Uterus (tissue), 4 donors: Measurements from ENCODE around the gene FAM120A. TPM values are rescaled to one million over a fixed set of nuclear protein-coding genes. Genes with fewer than 3 reads are reported as not detected.

Source experiments
- DNase-seq, 2 donors: peaks; one replicate each; pipeline ENCODE4 v3.0.0-alpha.2; 2019 to 2020
- H3K27ac ChIP-seq, 2 donors: fragments of 200-600 bp; sonication (generic); 1 replicate in 1 of 2; 2 replicates in 1 of 2; pipeline ENCODE4 v1.5.1; 2016 to 2018
- H3K27me3 ChIP-seq, 2 donors: fragments of 200-600 bp; sonication (generic); one replicate each; pipeline ENCODE4 v1.5.1; 2018 to 2019; ENCODE audit warnings: control low read depth in 1 of 2
- H3K36me3 ChIP-seq, 2 donors: fragments of 200-600 bp; sonication (generic); one replicate each; pipeline ENCODE4 v1.5.1; 2019; ENCODE audit warnings: control low read depth in 1 of 2
- H3K4me1 ChIP-seq, 2 donors: fragments of 200-600 bp; sonication (generic); one replicate each; pipeline ENCODE4 v1.5.1; 2018 to 2019; ENCODE audit warnings: control low read depth in 1 of 2
- H3K4me3 ChIP-seq, 2 donors: fragments of 200-600 bp; sonication (generic); 1 replicate in 1 of 2; 2 replicates in 1 of 2; pipeline ENCODE4 v1.5.1; 2018 to 2019; ENCODE audit warnings: mild to moderate bottlenecking in 1 of 2
- H3K9me3 ChIP-seq, 2 donors: fragments of 200-600 bp; sonication (generic); one replicate each; pipeline ENCODE4 v1.5.1; 2019; ENCODE audit warnings: control low read depth in 1 of 2
- POLR2A ChIP-seq, 2 donors: fragments of 450-650 bp; IDR thresholded peaks; one replicate each; pipeline ENCODE4 v1.6.1; 2016; ENCODE audit warnings: antibody characterized with exemption in 2 of 2, mild to moderate bottlenecking in 1 of 2, moderate library complexity in 1 of 2
- intact Hi-C: fragments of 100-400 bp; cut with DNase I; formaldehyde crosslinking; loops from one replicate; pipeline ENCODE4 v1.15.1; 2023; ENCODE audit warnings: low total_unique reads
- total RNA-seq, 4 donors: library from RNA; depleted of rRNA in 3 of 4; stranded (reverse); fragments of >200 nt in 3 of 4; gene quantifications; one replicate each; pipeline versions ENCODE4 v1.1.0 to v1.2.4, GENCODE V29; 2014 to 2023
- TF ChIP-seq, protein P1 (sequence below), 4 experiments: fragments of 200-600 bp in 2 of 4; fragments of 450-650 bp in 2 of 4; sonication (generic) in 2 of 4; IDR thresholded peaks; one replicate each; pipeline ENCODE4 v1.5.1; 2016 to 2019; ENCODE audit warnings: antibody characterized with exemption in 4 of 4, mild to moderate bottlenecking in 2 of 4, moderate library complexity in 1 of 4
- donor health status: DM: yes; HTN: yes; CAD: no.

FAM120A gene
- total RNA-seq, 4 donors from 2014 or later, result 36.8 to 110 (median 103) TPM

DNA sequence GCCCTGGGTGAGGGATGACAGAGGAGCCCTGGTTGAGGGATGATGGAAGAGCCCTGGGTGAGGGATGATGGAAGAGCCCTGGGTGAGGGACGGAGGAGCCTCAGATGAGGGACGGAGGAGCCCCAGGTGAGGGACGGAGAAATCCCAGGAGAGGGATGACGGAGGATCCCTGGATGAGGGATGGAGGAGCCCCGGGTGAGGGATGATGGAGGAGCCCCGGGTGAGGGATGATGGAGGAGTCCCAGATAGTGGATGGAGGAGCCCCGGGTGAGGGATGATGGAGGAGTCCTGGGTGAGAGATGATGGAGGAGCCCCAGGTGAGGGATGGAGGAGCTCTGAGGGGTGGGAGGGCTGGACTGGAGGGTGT is 135.8 kb downstream of the FAM120A start:
- H3K27ac ChIP-seq, result no peak overlapping the region
- no peak for TF ChIP-seq POLR2A (IDR thresholded peaks at IDR 0.05)
- TF ChIP-seq, protein P1, sequence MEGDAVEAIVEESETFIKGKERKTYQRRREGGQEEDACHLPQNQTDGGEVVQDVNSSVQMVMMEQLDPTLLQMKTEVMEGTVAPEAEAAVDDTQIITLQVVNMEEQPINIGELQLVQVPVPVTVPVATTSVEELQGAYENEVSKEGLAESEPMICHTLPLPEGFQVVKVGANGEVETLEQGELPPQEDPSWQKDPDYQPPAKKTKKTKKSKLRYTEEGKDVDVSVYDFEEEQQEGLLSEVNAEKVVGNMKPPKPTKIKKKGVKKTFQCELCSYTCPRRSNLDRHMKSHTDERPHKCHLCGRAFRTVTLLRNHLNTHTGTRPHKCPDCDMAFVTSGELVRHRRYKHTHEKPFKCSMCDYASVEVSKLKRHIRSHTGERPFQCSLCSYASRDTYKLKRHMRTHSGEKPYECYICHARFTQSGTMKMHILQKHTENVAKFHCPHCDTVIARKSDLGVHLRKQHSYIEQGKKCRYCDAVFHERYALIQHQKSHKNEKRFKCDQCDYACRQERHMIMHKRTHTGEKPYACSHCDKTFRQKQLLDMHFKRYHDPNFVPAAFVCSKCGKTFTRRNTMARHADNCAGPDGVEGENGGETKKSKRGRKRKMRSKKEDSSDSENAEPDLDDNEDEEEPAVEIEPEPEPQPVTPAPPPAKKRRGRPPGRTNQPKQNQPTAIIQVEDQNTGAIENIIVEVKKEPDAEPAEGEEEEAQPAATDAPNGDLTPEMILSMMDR (IDR thresholded peaks at IDR 0.05), result no peak
- no peaks in the 10 kb centered on the region for H3K9me3 ChIP-seq
- peaks cover 0 to 24% of the 10 kb centered on the region in 2 donors for H3K4me1 ChIP-seq
- no peak overlapping the region for H3K4me3 ChIP-seq
- H3K27me3 ChIP-seq, result no peaks in the 10 kb centered on the region
- intact Hi-C loops, result no loop called here
- DNase-seq, result no peak
- no peaks in the 10 kb centered on the region for H3K36me3 ChIP-seq

DNA sequence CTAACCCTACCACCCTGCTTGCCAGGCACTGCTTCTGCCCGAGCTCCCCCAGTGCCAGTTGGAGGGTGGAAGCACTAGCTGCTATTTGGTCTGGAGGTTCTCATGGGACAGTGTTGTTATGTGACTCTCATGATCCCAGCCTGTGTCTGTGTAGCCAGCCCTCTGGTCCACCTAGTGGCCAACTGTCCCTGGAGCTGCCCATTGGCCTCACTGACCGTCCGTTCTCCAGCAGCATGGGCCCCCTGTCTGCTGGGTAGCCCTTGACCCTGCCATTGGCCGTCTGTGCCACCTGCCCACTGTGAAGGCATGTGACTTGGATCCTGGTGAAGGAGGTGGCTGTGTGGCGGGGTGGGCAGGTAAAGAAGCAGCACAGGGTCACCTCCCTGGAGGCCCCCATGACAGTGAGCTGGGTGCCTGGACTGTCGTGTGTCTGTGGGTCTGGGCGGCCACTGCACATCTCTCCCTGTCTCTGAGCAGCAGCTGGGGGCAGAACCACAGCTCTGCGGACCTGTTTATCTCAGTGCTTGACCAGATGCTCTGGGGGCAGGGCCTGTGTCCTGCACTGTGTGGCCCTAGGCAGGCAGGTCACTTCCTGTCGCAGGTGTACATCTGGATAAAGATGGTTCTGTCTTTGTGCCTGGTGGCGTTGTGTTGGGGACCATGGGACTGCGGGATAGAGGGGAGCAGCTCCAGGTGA is 136.3 kb downstream of the FAM120A start:
- Histone ChIP-seq H3K4me1 (peaks cover 0 to 24% of the 10 kb centered on the region in 2 donors), H3K9me3 (no peaks in the 10 kb centered on the region), H3K27ac (no peak overlapping the region), H3K4me3 (no peak overlapping the region), H3K27me3 (no peaks in the 10 kb centered on the region), H3K36me3 (no peaks in the 10 kb centered on the region)
- TF ChIP-seq, protein P1 (IDR thresholded peaks at IDR 0.05), result no peak
- no peak for TF ChIP-seq POLR2A (IDR thresholded peaks at IDR 0.05)
- intact Hi-C loops, result no loop called here
- DNase-seq, result no peak

DNA sequence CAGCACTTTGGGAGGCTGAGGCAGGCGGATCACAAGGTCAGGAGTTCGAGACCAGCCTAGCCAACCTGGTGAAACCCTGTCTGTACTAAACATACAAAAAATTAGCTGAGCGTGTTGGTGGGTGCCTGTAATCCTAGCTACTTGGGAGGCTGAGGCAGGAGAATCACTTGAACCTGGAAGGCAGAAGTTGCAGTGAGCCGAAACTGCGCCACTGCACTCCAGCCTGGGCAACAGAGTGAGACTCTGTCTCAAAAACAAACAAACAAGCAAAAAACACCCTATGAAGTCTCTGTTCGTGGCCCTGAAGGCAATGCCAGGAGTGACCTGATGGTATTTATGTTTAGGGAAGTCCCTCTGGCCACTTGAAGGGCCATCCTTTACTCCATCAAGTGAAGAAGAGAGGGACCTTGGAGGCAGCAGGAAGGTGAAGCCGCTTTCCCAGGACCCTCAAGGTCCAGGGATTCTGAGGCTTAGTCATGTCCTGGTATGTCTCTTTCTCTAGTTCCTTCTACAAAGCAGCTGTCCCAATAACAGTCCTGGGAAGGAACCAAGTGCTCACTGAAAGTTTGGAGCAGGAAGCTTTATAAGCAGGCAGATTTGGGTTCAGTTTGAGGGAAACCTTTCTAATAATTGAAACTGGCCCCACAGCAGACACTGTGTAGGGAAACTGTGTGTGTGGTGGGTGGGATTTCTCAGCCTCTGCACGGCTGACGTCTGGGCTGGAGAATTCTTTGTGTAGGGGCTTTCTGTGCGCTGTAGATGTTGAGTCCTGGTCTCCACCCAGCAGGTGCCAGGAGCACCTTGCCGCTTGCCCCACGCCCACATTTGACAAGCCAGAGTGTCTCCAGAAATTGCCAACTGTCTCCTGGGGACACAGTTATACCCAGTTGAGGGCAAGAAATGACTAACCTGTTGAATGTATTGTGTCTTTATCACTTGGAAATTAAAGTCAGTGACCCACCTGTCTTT is 137.4 kb downstream of the FAM120A start:
- Histone ChIP-seq H3K27me3 (no peaks in the 10 kb centered on the region), H3K4me3 (no peak overlapping the region), H3K27ac (peak overlapping the region in 1 of 2 donors; percentile 40), H3K9me3 (no peaks in the 10 kb centered on the region), H3K4me1 (peaks cover 3 to 24% of the 10 kb centered on the region in 2 donors), H3K36me3 (no peaks in the 10 kb centered on the region)
- no peak for DNase-seq
- intact Hi-C loops, result no loop called here
- no peak for TF ChIP-seq POLR2A (IDR thresholded peaks at IDR 0.05)
- TF ChIP-seq, protein P1 (IDR thresholded peaks at IDR 0.05), result no peak

DNA sequence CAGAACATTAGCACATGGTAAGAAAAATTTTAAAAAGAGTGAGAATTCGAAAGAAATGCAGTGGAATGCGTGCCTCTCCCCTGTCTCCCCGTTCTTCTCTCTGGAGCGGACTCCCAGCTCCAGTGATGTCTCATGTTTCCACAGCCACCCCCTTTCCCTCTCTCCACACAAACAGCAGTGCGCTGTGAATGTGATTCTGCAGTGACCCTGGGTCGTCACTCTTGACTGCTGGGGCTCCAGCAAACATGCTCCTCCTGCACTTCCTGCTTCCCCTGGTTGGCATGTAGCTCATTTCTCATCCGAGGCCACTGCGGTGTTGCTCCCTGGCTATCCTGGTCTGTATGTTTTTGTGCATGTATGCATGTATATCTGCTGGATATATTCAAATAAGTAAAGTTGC is 138.2 kb downstream of the FAM120A start:
- Histone ChIP-seq H3K4me1 (peaks cover 3 to 24% of the 10 kb centered on the region in 2 donors), H3K36me3 (no peaks in the 10 kb centered on the region), H3K27me3 (no peaks in the 10 kb centered on the region), H3K27ac (peak overlapping the region in 1 of 2 donors; percentile 40), H3K4me3 (no peak overlapping the region), H3K9me3 (no peaks in the 10 kb centered on the region)
- DNase-seq, result no peak
- TF ChIP-seq, protein P1 (IDR thresholded peaks at IDR 0.05), result no peak
- no peak for TF ChIP-seq POLR2A (IDR thresholded peaks at IDR 0.05)
- intact Hi-C loops, result no loop called here
